H1 (cell line): ENCODE measurements around the gene LDLRAP1. TPM values are rescaled to one million over a fixed set of nuclear protein-coding genes. Genes with fewer than 3 reads are reported as not detected.

Source experiments
- CHD7 ChIP-seq: fragments of 300-600 bp; sonication (generic); IDR thresholded peaks from 2 replicates; pipeline ENCODE4 v1.7.1; 2012; ENCODE audit warnings: low read length, moderate library complexity, mild to moderate bottlenecking, inconsistent platforms; ENCODE audit not compliant: insufficient replicate concordance
- CTCF ChIP-seq, 3 experiments: IDR thresholded peaks; 1 replicate in 2 of 3; 2 replicates in 1 of 3; pipeline versions ENCODE4 v1.5.1 to v1.6.1; 2011; ENCODE audit warnings: low read length in 3 of 3, mild to moderate bottlenecking in 3 of 3, inconsistent platforms in 2 of 3, low read depth in 1 of 3, moderate library complexity in 1 of 3; ENCODE audit not compliant: insufficient read depth in 1 of 3; ENCODE audit errors: control extremely low read depth in 1 of 3
- GABPA ChIP-seq: IDR thresholded peaks from 2 replicates; pipeline ENCODE4 v1.6.1; 2011; ENCODE audit warnings: mild to moderate bottlenecking, low read length, moderate library complexity, borderline replicate concordance; ENCODE audit not compliant: insufficient read depth
- HDAC2 ChIP-seq, 2 experiments: fragments of 300-600 bp in 1 of 2; sonication (generic) in 1 of 2; IDR thresholded peaks; 2 replicates each; pipeline ENCODE4 v1.6.1; 2011 to 2012; ENCODE audit warnings: low read depth in 2 of 2, low read length in 2 of 2, mild to moderate bottlenecking in 2 of 2, moderate library complexity in 2 of 2, borderline replicate concordance in 1 of 2, inconsistent platforms in 1 of 2
- HDAC6 ChIP-seq: IDR thresholded peaks from one replicate; pipeline ENCODE4 v1.7.1; 2012; ENCODE audit warnings: low read depth, mild to moderate bottlenecking, inconsistent platforms, low read length, moderate library complexity
- PHF8 ChIP-seq: fragments of 200-600 bp; sonication (generic); conservative IDR thresholded peaks from 2 replicates; pipeline ENCODE4 v1.7.1; 2012; ENCODE audit warnings: low read depth, mild to moderate bottlenecking, inconsistent platforms, low read length, moderate library complexity
- polyA plus RNA-seq, 7 experiments: library from polyadenylated mRNA; depleted of rRNA in 3 of 7; stranded (reverse) in 5 of 7; unstranded in 2 of 7; fragments of >200 nt in 5 of 7; fragments of 200-250 nt in 2 of 7; gene quantifications; 1 replicate in 5 of 7; 2 replicates in 1 of 7; 4 replicates in 1 of 7; pipeline versions ENCODE4 v1.2.1 to v1.2.3, GENCODE V29; 2011 to 2013; ENCODE audit warnings: missing spikeins in 2 of 7, mixed read lengths in 2 of 7
- total RNA-seq: library from RNA; stranded (reverse); fragmentation: NEBNext Ultra II Directional; extraction: Animal tissue kit (Norgen Biotek cat#: 25700); gene quantifications from 2 replicates; pipeline ENCODE4 v1.2.1, GENCODE V29; 2021

The LDLRAP1 gene
- total and polyA plus RNA-seq, 2 of the 8 experiments (the other 6 are each of a cell fraction or from before 2014, with no cell fraction given) = 12.8 to 13.2 TPM

GRCh38 chr1:25617625-25618432 is 74.4 kb downstream of the LDLRAP1 start (continued):
- TF ChIP-seq CTCF (IDR thresholded peaks at IDR 0.05; ENCODE audit: control extremely low read depth in 1 of 3, insufficient read depth in 1 of 3, low read depth in 1 of 3, low read length in 3 of 3) (no peak), HDAC6 (no peak), HDAC2 (IDR thresholded peaks at IDR 0.05; ENCODE audit: borderline replicate concordance in 1 of 2, low read depth in 2 of 2, low read length in 2 of 2) (no peak), GABPA (no peak), PHF8 (no peak), CHD7 (no peak)
